GM13976 (cell line): Measurements from ENCODE around the gene IL10RB.

Source experiments
- DNase-seq: peaks from one replicate; pipeline ENCODE4 v3.0.0; 2012; ENCODE audit warnings: low spot score
- in situ Hi-C: fragments of 300-500 bp; cut with MboI; formaldehyde crosslinking; loops from one replicate; pipeline ENCODE4 v1.12.0; 2022; ENCODE audit warnings: low sequenced_read_pairs, mixed read lengths, inconsistent platforms; ENCODE audit not compliant: unreplicated experiment
- TF ChIP-seq, protein P1 (sequence below): IDR thresholded peaks from 2 replicates; pipeline ENCODE4 v1.5.1; 2012; ENCODE audit warnings: borderline replicate concordance, mild to moderate bottlenecking; ENCODE audit not compliant: insufficient read depth; ENCODE audit errors: extremely low read depth, missing control alignments, control extremely low read depth

IL10RB gene

DNA sequence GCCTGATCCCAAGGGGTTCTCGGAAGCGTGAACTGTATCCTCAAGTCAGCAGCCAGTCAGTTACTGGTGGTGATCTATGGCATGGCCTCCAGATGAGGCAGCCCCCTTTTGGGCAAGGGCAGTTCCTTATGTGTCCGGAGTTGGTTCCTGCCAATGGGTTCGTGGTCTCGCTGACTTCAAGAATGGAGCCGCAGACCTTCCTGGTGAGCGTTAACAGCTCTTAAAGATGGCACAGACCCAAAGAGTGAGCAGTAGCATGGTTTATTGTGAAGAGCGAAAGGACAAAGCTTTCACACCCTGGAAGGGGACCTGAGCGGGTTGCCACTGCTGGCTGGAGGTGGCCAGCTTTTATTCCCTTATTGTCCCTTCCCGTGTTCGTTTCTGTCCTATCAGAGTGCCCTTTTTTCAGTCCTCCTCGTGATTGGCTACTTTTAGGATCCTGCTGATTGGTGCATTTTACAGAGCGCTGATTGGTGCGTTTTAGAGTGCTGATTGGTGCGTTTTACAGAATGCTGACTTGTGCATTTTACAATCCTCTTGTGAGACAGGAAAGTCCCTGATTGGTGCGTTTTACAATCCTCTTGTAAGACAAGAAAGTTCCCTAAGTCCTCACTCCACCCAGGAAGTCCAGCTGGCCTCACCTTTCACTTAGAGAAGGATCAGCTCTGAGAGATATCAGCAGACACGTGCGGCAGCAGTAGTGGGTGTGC is 8.9 kb upstream of the IL10RB start:
- TF ChIP-seq, protein P1, sequence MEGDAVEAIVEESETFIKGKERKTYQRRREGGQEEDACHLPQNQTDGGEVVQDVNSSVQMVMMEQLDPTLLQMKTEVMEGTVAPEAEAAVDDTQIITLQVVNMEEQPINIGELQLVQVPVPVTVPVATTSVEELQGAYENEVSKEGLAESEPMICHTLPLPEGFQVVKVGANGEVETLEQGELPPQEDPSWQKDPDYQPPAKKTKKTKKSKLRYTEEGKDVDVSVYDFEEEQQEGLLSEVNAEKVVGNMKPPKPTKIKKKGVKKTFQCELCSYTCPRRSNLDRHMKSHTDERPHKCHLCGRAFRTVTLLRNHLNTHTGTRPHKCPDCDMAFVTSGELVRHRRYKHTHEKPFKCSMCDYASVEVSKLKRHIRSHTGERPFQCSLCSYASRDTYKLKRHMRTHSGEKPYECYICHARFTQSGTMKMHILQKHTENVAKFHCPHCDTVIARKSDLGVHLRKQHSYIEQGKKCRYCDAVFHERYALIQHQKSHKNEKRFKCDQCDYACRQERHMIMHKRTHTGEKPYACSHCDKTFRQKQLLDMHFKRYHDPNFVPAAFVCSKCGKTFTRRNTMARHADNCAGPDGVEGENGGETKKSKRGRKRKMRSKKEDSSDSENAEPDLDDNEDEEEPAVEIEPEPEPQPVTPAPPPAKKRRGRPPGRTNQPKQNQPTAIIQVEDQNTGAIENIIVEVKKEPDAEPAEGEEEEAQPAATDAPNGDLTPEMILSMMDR, result no peak
- DNase-seq, result no peak
- in situ Hi-C loops, result no loop called here

DNA sequence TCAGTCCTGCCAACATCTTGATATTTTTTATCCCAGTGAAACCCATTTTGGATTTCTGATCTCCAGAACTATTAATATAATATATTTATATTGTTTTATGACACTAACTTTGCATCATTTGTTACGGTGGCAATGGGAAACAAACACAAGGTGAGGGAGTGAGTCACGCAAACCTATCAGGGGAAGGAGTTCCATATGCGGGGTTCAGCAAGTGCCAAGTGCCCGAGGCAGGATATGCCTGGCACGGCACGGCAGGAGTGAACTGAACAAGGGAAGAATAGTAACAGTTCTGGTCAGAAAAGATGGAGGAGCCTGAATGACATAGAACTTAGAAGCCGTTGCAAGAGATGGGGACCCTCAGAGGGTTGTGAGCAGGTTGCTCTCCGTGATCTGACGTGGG is 7.7 kb upstream of the IL10RB start:
- in situ Hi-C loops, result no loop called here
- no peak for DNase-seq
- TF ChIP-seq, protein P1, result no peak

DNA sequence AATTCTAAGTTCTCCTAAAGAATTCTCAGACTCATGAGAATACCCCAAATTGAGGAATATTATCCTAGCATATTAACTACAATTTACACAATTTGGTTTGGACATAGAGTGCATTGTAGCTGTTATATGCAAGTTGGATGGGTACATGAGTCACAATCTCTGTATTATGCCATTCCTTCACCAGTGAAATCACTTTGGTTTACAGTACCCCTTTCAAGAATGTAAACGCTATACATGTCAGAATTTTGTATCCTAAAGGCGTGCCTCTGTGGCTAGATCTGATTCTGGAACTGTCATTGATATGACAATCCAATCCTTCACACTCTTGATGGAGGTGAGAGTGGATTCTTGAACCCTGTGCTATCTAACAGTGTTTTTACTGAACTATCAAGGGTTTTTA is 6.7 kb upstream of the IL10RB start:
- DNase-seq, result no peak
- in situ Hi-C loops, result no loop called here
- TF ChIP-seq, protein P1, result no peak

DNA sequence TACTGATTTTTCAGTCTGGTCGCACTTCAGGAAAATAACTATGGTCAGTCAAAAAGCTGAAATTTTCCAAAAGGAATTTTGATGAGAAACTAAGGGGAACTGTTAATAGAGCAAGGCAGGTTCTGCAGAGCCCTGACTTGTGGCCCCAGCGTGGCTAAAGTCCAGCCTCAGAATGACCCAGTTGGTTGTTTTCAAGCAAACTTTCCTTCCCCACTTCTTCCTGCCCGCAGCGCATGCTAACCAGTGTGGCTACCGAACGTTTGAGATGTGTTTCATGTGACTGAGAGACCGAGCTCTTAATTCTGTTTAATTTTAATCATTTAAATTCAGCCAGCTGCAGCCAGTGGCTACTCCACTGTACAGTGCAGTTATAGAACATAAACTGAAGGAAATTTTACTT is 6.2 kb upstream of the IL10RB start:
- in situ Hi-C loops, result no loop called here

DNA sequence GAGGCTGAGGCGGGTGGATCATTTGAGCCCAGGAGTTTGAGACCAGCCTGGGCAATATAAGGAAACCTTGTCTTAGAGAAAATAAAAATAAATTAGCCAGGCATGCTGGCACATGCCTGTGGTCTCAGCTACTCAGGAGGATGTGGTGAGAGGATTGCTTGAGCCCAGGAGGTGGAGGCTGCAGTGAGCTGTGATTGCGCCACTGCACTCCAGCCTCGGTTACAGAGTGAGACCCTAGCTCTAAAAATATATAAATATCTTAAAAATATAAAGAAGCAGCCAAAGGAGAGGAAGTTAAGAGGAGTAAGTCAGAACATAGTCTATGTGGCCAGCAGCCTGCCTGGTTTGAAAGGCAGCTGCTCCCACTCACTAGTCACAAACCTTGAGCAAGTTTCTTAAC is 4.5 kb upstream of the IL10RB start:
- TF ChIP-seq, protein P1, result no peak
- DNase-seq, result no peak
- in situ Hi-C loops, result no loop called here

More for the DNA sequence above, 6.2 kb upstream of the IL10RB start:
- TF ChIP-seq, protein P1, result no peak
- no peak for DNase-seq

DNA sequence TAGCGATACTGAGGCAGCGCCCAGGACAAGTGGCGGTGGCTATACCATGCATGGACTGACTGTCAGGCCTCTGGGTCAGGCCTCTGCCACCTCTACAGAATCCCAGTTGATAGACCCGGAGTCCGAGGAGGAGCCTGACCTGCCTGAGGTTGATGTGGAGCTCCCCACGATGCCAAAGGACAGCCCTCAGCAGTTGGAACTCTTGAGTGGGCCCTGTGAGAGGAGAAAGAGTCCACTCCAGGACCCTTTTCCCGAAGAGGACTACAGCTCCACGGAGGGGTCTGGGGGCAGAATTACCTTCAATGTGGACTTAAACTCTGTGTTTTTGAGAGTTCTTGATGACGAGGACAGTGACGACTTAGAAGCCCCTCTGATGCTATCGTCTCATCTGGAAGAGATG is 3.2 kb upstream of the IL10RB start:
- in situ Hi-C loops, result no loop called here
- TF ChIP-seq, protein P1, result no peak
- no peak for DNase-seq
